GM13976 (cell line): ENCODE data around the gene FOXR2.

Source experiments
- DNase-seq: peaks from one replicate; pipeline ENCODE4 v3.0.0; 2012; ENCODE audit warnings: low spot score
- in situ Hi-C: fragments of 300-500 bp; cut with MboI; formaldehyde crosslinking; loops from one replicate; pipeline ENCODE4 v1.12.0; 2022; ENCODE audit warnings: low sequenced_read_pairs, mixed read lengths, inconsistent platforms; ENCODE audit not compliant: unreplicated experiment
- TF ChIP-seq, protein P1 (sequence below): IDR thresholded peaks from 2 replicates; pipeline ENCODE4 v1.5.1; 2012; ENCODE audit warnings: borderline replicate concordance, mild to moderate bottlenecking; ENCODE audit not compliant: insufficient read depth; ENCODE audit errors: extremely low read depth, missing control alignments, control extremely low read depth

FOXR2 gene, protein sequence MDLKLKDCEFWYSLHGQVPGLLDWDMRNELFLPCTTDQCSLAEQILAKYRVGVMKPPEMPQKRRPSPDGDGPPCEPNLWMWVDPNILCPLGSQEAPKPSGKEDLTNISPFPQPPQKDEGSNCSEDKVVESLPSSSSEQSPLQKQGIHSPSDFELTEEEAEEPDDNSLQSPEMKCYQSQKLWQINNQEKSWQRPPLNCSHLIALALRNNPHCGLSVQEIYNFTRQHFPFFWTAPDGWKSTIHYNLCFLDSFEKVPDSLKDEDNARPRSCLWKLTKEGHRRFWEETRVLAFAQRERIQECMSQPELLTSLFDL

DNA sequence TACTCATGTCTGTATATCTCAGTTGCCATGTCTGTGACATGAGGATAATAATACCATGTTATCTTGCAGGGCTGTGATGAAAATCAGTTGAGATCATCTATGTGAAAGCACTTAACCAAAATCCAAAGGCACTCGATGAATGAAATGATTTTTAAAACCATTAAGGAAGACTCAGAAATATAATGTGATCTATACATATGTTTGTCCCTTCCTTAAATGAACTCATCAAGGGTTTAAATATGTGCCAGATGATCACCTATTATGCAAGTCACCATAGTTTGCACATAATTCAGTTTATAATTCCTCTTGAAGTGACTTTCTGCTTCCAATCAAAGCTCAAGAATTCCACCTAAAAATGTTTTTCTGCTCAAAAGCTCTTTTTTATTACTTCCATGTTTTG lies at the start of gene FOXR2:
FOXR2 (plus strand) TSS at position 301 of the 400 bp plus-strand sequence. CDS start 312 bp downstream, outside the sequence.
- no peak for DNase-seq
- in situ Hi-C loops = no loop called here

DNA sequence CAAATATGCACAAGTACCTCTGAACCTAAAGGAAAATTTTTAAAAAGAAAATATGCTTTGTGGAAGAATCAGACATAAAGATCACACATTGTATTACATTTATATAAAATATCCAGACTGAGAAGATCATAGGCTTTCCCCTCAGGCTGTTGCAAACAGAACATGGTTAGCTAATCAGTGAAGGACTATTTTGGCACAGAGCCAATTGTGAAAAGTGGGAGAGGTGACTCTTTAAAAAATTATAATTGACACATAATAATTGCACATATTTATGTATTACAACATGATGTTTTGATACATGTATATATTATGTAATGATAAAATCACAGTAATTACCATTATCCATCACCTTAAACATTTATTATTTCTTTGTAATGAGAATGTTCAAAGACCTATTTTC lies 44.1 kb upstream of the FOXR2 start:
- TF ChIP-seq, protein P1, sequence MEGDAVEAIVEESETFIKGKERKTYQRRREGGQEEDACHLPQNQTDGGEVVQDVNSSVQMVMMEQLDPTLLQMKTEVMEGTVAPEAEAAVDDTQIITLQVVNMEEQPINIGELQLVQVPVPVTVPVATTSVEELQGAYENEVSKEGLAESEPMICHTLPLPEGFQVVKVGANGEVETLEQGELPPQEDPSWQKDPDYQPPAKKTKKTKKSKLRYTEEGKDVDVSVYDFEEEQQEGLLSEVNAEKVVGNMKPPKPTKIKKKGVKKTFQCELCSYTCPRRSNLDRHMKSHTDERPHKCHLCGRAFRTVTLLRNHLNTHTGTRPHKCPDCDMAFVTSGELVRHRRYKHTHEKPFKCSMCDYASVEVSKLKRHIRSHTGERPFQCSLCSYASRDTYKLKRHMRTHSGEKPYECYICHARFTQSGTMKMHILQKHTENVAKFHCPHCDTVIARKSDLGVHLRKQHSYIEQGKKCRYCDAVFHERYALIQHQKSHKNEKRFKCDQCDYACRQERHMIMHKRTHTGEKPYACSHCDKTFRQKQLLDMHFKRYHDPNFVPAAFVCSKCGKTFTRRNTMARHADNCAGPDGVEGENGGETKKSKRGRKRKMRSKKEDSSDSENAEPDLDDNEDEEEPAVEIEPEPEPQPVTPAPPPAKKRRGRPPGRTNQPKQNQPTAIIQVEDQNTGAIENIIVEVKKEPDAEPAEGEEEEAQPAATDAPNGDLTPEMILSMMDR = no peak
- DNase-seq = no peak
- in situ Hi-C loops = no loop called here

More for the DNA sequence above, at the start of gene FOXR2:
- TF ChIP-seq, protein P1 = no peak

DNA sequence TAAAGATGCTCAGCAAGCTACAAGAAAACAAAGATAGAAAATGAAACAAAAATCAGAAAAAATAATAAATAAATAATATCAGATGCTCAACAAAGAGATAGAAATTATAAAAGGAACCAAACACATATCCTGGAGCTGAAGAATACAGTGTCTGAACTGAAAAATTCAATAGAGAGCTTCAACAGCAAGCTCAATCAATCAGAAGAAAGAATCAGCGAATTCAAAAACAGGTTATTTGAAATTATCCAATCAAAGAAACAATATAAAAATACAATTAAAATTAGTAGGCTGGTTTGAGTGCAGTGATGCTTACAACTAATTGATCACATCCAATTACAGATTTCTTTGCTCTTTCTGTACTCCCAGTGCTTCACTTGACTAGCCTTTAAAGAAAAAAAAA lies 40.8 kb upstream of the FOXR2 start:
- no peak for DNase-seq
- in situ Hi-C loops = no loop called here
- TF ChIP-seq, protein P1 = no peak

DNA sequence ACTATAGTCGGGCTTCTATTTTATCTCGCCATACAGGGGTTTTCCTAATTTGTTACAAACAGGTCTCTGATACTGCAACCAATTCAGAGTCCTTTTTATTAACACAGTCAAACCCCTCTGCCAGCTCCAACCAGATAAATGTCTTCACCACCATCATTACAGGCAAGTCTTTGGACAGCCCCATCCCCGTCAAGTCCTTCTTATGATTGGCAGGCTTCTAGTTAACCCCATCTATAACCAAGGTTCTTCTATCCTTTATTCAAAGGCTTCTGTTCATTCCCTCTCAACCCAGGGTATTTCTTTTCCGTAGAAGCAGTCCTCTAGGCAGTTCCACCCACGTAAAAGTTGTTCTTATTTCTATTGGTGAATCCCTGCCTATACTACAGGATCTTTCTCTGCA lies 29.9 kb upstream of the FOXR2 start:
- no peak for DNase-seq
- TF ChIP-seq, protein P1 = no peak
- in situ Hi-C loops = no loop called here

DNA sequence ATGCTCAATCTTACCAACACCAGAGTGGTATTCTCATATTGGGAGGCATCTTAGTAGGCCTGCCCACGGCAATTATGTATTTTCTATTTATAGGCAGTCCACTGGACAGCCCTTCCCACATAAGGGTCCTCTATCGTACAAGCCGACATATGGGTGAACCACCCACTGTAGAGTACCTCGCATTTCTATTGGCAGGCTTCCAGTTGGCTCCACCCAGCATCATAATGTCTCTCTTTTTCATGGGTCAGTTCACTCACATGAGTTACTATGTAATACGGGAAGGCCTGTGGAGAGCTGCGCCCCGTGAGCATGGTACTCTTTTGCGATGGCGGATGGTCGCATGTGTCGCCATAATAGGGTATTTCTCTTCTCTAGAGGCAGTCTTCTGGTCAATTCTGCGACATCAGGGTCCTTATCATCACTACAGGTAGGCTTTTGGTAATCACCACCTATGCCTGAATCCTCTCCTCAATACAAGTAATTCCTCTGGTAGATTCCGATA lies 29.4 kb upstream of the FOXR2 start:
- in situ Hi-C loops = no loop called here

DNA sequence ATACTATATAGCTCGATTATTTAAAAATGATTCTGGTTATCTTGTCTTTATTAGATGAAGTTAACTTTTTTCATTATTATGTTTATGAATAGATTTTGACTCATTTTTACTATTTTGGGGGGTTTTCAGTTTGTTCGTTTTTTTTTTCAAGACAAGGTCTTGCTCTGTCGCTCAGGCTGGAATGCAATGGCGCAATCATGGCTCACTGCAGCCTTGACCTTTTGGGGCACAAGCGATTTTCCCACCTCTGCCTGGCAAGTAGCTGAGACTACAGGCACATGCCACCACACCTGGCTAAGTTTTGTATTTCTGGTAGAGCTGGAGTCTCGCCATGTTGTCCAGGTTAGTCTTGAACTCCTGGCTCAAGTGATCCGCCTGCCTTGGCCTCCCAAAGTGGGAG lies 24.9 kb upstream of the FOXR2 start:
- in situ Hi-C loops = no loop called here
- no peak for DNase-seq
- TF ChIP-seq, protein P1 = no peak

More for the DNA sequence above, 29.4 kb upstream of the FOXR2 start:
- TF ChIP-seq, protein P1 = no peak
- DNase-seq = no peak
